Fibroblast of peridontal ligament (primary cell): Measurements from ENCODE around the gene FXR2.
"Not testable (repeated sequence)": the region's sequence is repeated elsewhere in the genome, so short reads cannot be mapped to it uniquely, and the experiment has no call there.

ENCODE experiments used
- DNase-seq: peaks from one replicate; pipeline ENCODE4 v3.0.0-alpha.2; 2010; ENCODE audit errors: extremely low read depth

FXR2 gene

GRCh38 chr17:7629939-7630571 lies 15.4 kb upstream of the FXR2 start, which contains the start of gene SHBG:
Gene SHBG (plus strand): TSS chr17:7630135. CDS start chr17:7630173, 38 bp downstream.
- DNase-seq, result no peak

- DNase-seq, result peak; percentile 93
These were observed 12.8 kb upstream of the FXR2 start, which contains the start of gene SAT2 for GRCh38 chr17:7627250-7628121. Gene SAT2 (minus strand): TSS chr17:7627821. CDS start chr17:7627635, 186 bp downstream.

- DNase-seq, result no peak
These were observed 12.2 kb upstream of the FXR2 start for GRCh38 chr17:7626956-7627249.

GRCh38 chr17:7626307-7626706 lies 11.6 kb upstream of the FXR2 start:
- DNase-seq, result no peak

GRCh38 chr17:7625749-7626148 lies 11.1 kb upstream of the FXR2 start:
- not testable (repeated sequence) for DNase-seq

GRCh38 chr17:7623661-7624060 lies 9.0 kb upstream of the FXR2 start:
- no peak for DNase-seq

- no peak for DNase-seq
These were observed 6.1 kb upstream of the FXR2 start for GRCh38 chr17:7620835-7621234.

GRCh38 chr17:7618608-7619007 lies 3.9 kb upstream of the FXR2 start:
- no peak for DNase-seq

GRCh38 chr17:7615265-7615747 lies 609 bp upstream of the FXR2 start:
- DNase-seq, result no peak

- DNase-seq, result peak; percentile 35
These were observed 800 bp downstream of the FXR2 start for GRCh38 chr17:7613769-7614424.

- DNase-seq, result no peak
These were observed 2.4 kb downstream of the FXR2 start for GRCh38 chr17:7612294-7612640.

GRCh38 chr17:7611635-7612293 lies 2.9 kb downstream of the FXR2 start:
- no peak for DNase-seq

GRCh38 chr17:7610641-7611040 lies 4.1 kb downstream of the FXR2 start:
- DNase-seq, result no peak

GRCh38 chr17:7606280-7606679 lies 8.4 kb downstream of the FXR2 start:
- no peak for DNase-seq

- DNase-seq, result not testable (repeated sequence)
These were observed 17.1 kb downstream of the FXR2 start for GRCh38 chr17:7597561-7597960.

- DNase-seq, result no peak
These were observed 21.4 kb downstream of the FXR2 start for GRCh38 chr17:7593296-7593695.

- no peak for DNase-seq
These were observed 22.2 kb downstream of the FXR2 start for GRCh38 chr17:7592422-7593021.

GRCh38 chr17:7591596-7591995 lies 23.1 kb downstream of the FXR2 start:
- no peak for DNase-seq

GRCh38 chr17:7590743-7591142 lies 24.0 kb downstream of the FXR2 start:
- DNase-seq, result peak; percentile 40

- DNase-seq, result no peak
These were observed 24.6 kb downstream of the FXR2 start, which contains the start of gene SOX15 for GRCh38 chr17:7589891-7590691. Gene SOX15 (minus strand): TSS chr17:7590094. CDS start chr17:7589676, 418 bp downstream.
